Measurements from ENCODE around the gene PTAR1.

- TF ChIP-seq, protein P1, sequence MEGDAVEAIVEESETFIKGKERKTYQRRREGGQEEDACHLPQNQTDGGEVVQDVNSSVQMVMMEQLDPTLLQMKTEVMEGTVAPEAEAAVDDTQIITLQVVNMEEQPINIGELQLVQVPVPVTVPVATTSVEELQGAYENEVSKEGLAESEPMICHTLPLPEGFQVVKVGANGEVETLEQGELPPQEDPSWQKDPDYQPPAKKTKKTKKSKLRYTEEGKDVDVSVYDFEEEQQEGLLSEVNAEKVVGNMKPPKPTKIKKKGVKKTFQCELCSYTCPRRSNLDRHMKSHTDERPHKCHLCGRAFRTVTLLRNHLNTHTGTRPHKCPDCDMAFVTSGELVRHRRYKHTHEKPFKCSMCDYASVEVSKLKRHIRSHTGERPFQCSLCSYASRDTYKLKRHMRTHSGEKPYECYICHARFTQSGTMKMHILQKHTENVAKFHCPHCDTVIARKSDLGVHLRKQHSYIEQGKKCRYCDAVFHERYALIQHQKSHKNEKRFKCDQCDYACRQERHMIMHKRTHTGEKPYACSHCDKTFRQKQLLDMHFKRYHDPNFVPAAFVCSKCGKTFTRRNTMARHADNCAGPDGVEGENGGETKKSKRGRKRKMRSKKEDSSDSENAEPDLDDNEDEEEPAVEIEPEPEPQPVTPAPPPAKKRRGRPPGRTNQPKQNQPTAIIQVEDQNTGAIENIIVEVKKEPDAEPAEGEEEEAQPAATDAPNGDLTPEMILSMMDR (IDR thresholded peaks at IDR 0.05), result no peak
- no peak for TF ChIP-seq ZFX (IDR thresholded peaks at IDR 0.05; ENCODE audit: borderline replicate concordance)
These were observed 37.9 kb upstream of the PTAR1 start for GRCh38 chr9:69797675-69798074.
